ENCODE measurements around the gene RNASET2. TPM values are rescaled to one million over a fixed set of nuclear protein-coding genes. Genes with fewer than 3 reads are reported as not detected.

RNASET2 gene
- total and polyA plus RNA-seq, 4 donors, result 17.7 to 37.2 (median 25.0) TPM

GRCh38 chr6:166980738-166981137 is 24.4 kb upstream of the RNASET2 start:
- Histone ChIP-seq H3K27ac (ENCODE audit: low read depth in 1 of 2, low read length in 2 of 2) (no peak overlapping the region), H3K4me1 (ENCODE audit: control insufficient read depth in 4 of 4, insufficient read depth in 4 of 4, low read length in 3 of 4) (no peaks in the 10 kb centered on the region), H3K9me3 (ENCODE audit: control insufficient read depth in 4 of 4, low read length in 3 of 4) (no peaks in the 10 kb centered on the region), H3K27me3 (ENCODE audit: control insufficient read depth in 4 of 4, insufficient read depth in 4 of 4, low read length in 3 of 4) (no peaks in the 10 kb centered on the region), H3K4me3 (ENCODE audit: low read depth in 1 of 3, low read length in 3 of 3) (no peak overlapping the region), H3K36me3 (ENCODE audit: control insufficient read depth in 4 of 4, insufficient read depth in 3 of 4, low read depth in 1 of 4, low read length in 3 of 4) (no peaks in the 10 kb centered on the region), H3K9ac (ENCODE audit: low read depth in 1 of 2, low read length in 2 of 2) (no peak overlapping the region)
- 97% methylated on average over 3 of the region's 3 CpGs for WGBS
- TF ChIP-seq JUND (IDR thresholded peaks at IDR 0.05) (no peak), YY1 (IDR thresholded peaks at IDR 0.05) (no peak), CTCF (IDR thresholded peaks at IDR 0.05; ENCODE audit: low read depth, low read length, missing input control) (no peak), TAF1 (conservative IDR thresholded peaks at IDR 0.05) (no peak), GABPA (IDR thresholded peaks at IDR 0.05 in 1 of 2, conservative IDR thresholded peaks at IDR 0.05 in 1 of 2) (no peak), RXRA (IDR thresholded peaks at IDR 0.05) (no peak), SP1 (IDR thresholded peaks at IDR 0.05) (no peak), NR2F2 (IDR thresholded peaks at IDR 0.05) (no peak), FOXA1 (IDR thresholded peaks at IDR 0.05) (no peak), EGR1 (IDR thresholded peaks at IDR 0.05; ENCODE audit: low read depth in 2 of 2) (no peak)
- TF ChIP-seq, protein P1, sequence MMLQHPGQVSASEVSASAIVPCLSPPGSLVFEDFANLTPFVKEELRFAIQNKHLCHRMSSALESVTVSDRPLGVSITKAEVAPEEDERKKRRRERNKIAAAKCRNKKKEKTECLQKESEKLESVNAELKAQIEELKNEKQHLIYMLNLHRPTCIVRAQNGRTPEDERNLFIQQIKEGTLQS (IDR thresholded peaks at IDR 0.05), result no peak
- no peak for DNase-seq (ENCODE audit: low spot score)

DNA sequence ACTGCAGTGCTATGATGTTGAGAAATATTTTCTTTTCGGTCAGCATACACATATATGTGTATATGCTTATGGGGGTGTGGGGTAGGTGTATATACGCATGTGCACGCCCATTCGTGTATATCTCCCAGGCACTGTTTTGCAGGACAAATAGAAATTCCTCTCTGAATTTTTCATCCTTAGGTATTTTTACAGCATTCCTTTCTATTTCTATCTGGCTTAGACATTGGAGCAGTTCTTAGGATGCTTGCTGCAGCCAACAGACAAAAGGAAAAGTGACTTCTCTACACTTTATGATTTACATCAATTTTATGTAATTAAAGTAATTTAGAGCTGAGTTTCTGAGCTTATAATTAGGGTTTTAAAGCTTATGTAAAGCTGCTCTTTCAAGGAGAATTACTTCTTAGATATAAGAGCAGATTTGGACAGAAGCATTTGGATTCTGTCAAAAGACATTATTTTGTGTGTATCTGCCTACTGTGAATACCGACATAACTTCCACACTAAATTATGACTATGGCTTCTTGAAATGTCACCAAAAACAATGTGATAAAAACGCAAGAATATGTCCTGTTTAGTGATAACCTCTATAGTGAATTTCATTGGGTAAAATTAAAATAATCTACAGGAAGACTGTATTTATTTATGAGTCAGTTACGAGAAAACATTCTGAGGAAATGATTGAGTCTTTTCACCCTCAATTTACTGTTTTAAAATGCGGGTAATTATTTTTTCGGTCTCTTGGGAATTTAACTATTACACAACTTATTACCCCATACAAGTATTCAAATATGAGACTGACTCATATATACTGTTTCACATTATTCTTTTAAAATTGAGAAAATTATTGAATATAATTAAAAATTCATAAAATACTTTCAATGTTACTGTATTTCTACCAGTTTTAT is 21.5 kb upstream of the RNASET2 start:
- H3K4me3 ChIP-seq (ENCODE audit: low read depth in 1 of 3, low read length in 3 of 3), result no peak overlapping the region
- no peak overlapping the region for H3K27ac ChIP-seq (ENCODE audit: low read depth in 1 of 2, low read length in 2 of 2)
- 87% methylated on average over 9 of the region's 9 CpGs for WGBS
- H3K27me3 ChIP-seq (ENCODE audit: control insufficient read depth in 4 of 4, insufficient read depth in 4 of 4, low read length in 3 of 4), result no peaks in the 10 kb centered on the region
- no peak overlapping the region for H3K9ac ChIP-seq (ENCODE audit: low read depth in 1 of 2, low read length in 2 of 2)
- TF ChIP-seq, protein P2, sequence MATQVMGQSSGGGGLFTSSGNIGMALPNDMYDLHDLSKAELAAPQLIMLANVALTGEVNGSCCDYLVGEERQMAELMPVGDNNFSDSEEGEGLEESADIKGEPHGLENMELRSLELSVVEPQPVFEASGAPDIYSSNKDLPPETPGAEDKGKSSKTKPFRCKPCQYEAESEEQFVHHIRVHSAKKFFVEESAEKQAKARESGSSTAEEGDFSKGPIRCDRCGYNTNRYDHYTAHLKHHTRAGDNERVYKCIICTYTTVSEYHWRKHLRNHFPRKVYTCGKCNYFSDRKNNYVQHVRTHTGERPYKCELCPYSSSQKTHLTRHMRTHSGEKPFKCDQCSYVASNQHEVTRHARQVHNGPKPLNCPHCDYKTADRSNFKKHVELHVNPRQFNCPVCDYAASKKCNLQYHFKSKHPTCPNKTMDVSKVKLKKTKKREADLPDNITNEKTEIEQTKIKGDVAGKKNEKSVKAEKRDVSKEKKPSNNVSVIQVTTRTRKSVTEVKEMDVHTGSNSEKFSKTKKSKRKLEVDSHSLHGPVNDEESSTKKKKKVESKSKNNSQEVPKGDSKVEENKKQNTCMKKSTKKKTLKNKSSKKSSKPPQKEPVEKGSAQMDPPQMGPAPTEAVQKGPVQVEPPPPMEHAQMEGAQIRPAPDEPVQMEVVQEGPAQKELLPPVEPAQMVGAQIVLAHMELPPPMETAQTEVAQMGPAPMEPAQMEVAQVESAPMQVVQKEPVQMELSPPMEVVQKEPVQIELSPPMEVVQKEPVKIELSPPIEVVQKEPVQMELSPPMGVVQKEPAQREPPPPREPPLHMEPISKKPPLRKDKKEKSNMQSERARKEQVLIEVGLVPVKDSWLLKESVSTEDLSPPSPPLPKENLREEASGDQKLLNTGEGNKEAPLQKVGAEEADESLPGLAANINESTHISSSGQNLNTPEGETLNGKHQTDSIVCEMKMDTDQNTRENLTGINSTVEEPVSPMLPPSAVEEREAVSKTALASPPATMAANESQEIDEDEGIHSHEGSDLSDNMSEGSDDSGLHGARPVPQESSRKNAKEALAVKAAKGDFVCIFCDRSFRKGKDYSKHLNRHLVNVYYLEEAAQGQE (IDR thresholded peaks at IDR 0.05), result no peak
- TF ChIP-seq HNF4G (IDR thresholded peaks at IDR 0.05), result no peak
- TF ChIP-seq EGR1 (IDR thresholded peaks at IDR 0.05; ENCODE audit: low read depth in 2 of 2), result no peak
- no peak for TF ChIP-seq FOXA2 (IDR thresholded peaks at IDR 0.05)
- TF ChIP-seq GABPA (IDR thresholded peaks at IDR 0.05 in 1 of 2, conservative IDR thresholded peaks at IDR 0.05 in 1 of 2), result no peak
- TF ChIP-seq YY1 (IDR thresholded peaks at IDR 0.05), result no peak
- no peak for TF ChIP-seq TAF1 (conservative IDR thresholded peaks at IDR 0.05)
- no peak for TF ChIP-seq HNF4A (conservative IDR thresholded peaks at IDR 0.05)
- no peak for TF ChIP-seq MAX (IDR thresholded peaks at IDR 0.05)
- no peak for TF ChIP-seq RXRA (IDR thresholded peaks at IDR 0.05)
- TF ChIP-seq NR2F2 (IDR thresholded peaks at IDR 0.05), result no peak
- TF ChIP-seq CTCF (IDR thresholded peaks at IDR 0.05; ENCODE audit: low read depth, low read length, missing input control), result no peak
- TF ChIP-seq, protein P1 (IDR thresholded peaks at IDR 0.05), result no peak
- TF ChIP-seq, protein P3, sequence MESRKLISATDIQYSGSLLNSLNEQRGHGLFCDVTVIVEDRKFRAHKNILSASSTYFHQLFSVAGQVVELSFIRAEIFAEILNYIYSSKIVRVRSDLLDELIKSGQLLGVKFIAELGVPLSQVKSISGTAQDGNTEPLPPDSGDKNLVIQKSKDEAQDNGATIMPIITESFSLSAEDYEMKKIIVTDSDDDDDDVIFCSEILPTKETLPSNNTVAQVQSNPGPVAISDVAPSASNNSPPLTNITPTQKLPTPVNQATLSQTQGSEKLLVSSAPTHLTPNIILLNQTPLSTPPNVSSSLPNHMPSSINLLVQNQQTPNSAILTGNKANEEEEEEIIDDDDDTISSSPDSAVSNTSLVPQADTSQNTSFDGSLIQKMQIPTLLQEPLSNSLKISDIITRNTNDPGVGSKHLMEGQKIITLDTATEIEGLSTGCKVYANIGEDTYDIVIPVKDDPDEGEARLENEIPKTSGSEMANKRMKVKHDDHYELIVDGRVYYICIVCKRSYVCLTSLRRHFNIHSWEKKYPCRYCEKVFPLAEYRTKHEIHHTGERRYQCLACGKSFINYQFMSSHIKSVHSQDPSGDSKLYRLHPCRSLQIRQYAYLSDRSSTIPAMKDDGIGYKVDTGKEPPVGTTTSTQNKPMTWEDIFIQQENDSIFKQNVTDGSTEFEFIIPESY (IDR thresholded peaks at IDR 0.05), result no peak
- no peak for TF ChIP-seq JUND (IDR thresholded peaks at IDR 0.05)
- TF ChIP-seq RAD21 (IDR thresholded peaks at IDR 0.05), result no peak
- TF ChIP-seq FOXA1 (IDR thresholded peaks at IDR 0.05), result no peak
- H3K4me1 ChIP-seq (ENCODE audit: control insufficient read depth in 4 of 4, insufficient read depth in 4 of 4, low read length in 3 of 4), result no peaks in the 10 kb centered on the region
- H3K9me3 ChIP-seq (ENCODE audit: control insufficient read depth in 4 of 4, low read length in 3 of 4), result no peaks in the 10 kb centered on the region
- no peak for DNase-seq (ENCODE audit: low spot score)
- no peaks in the 10 kb centered on the region for H3K36me3 ChIP-seq (ENCODE audit: control insufficient read depth in 4 of 4, insufficient read depth in 3 of 4, low read depth in 1 of 4, low read length in 3 of 4)

Measured in liver (tissue), 9 donors.